HCT116 (cell line): ENCODE measurements around the gene IFITM2. TPM values are rescaled to one million over a fixed set of nuclear protein-coding genes. Genes with fewer than 3 reads are reported as not detected.

ENCODE experiments used
- ATAC-seq: fragments of 200-7000 bp; cut with Tn5 transposase; 2 replicates; pipeline ENCODE4 v1.9.1; 2020; ENCODE audit warnings: mild to moderate bottlenecking, moderate library complexity
- BruUV-seq: library from RNA; stranded (reverse); fragments of 400-500 nt; replicated peaks from 2 replicates; lab custom pipeline; 2021; lab: Mats Ljungman, UMichigan
- CTCF ChIA-PET: fragments of 300-600 bp; sonication (Branson Sonifier 250); formaldehyde crosslinking; loops from one replicate; lab custom pipeline; 2021; ENCODE audit warnings: antibody characterized with exemption; lab: Charles Lee
- POLR2A ChIA-PET: fragments of 300-600, 350-600 bp; sonication (Branson Sonifier 250); formaldehyde crosslinking; loops from one replicate; lab custom pipeline; 2021; ENCODE audit warnings: antibody characterized with exemption; lab: Charles Lee
- RAD21 ChIA-PET, 2 experiments: fragments of 300-600 bp; sonication (Branson Sonifier 250); formaldehyde crosslinking; loops; one replicate each; lab custom pipeline; 2023; ENCODE audit warnings: low total read pairs in 2 of 2; ENCODE audit not compliant: uncharacterized antibody in 2 of 2, unreplicated experiment in 2 of 2, low non-redundant PET in 1 of 2; lab: Charles Lee
- DNase-seq: peaks from one replicate; pipeline ENCODE4 v3.0.0-alpha.2; 2010; ENCODE audit warnings: low read depth, low spot score
- H2AFZ ChIP-seq: fragments of 200-600 bp; shearing (Covaris generic), sonication (generic); 2 replicates; pipeline ENCODE4 v1.6.1; 2017; ENCODE audit warnings: low read depth, mixed run types, mixed read lengths, antibody characterized with exemption, low read length; ENCODE audit not compliant: poor library complexity, severe bottlenecking
- H3K27ac ChIP-seq: 2 replicates; pipeline ENCODE4 v1.5.1; 2012; ENCODE audit warnings: low read depth, low read length
- H3K27me3 ChIP-seq: fragments of 200-600 bp; sonication (generic); 2 replicates; pipeline ENCODE4 v1.6.1; 2016; ENCODE audit warnings: mixed run types, low read length, mixed read lengths; ENCODE audit not compliant: insufficient read depth
- H3K36me3 ChIP-seq, 2 experiments: fragments of 200-500 bp in 1 of 2; fragments of 200-600 bp in 1 of 2; sonication (Bioruptor generic) in 1 of 2; sonication (generic) in 1 of 2; 2 replicates each; pipeline versions ENCODE4 v1.5.1 to v1.6.1; 2014 to 2016; ENCODE audit warnings: low read length in 2 of 2, inconsistent platforms in 1 of 2, mixed read lengths in 1 of 2, mixed run types in 1 of 2; ENCODE audit not compliant: insufficient read depth in 2 of 2, control insufficient read depth in 1 of 2
- H3K4me1 ChIP-seq, 2 experiments: fragments of 200-600 bp in 1 of 2; sonication (generic) in 1 of 2; 2 replicates each; pipeline versions ENCODE4 v1.5.1 to v1.6.1; 2012 to 2017; ENCODE audit warnings: low read length in 2 of 2, inconsistent platforms in 1 of 2, mild to moderate bottlenecking in 1 of 2, mixed read lengths in 1 of 2, mixed run types in 1 of 2, moderate library complexity in 1 of 2; ENCODE audit not compliant: insufficient read depth in 2 of 2, control insufficient read depth in 1 of 2
- H3K4me2 ChIP-seq: fragments of 200-600 bp; sonication (generic); 2 replicates; pipeline ENCODE4 v1.6.1; 2017; ENCODE audit warnings: mixed run types, low read length, mixed read lengths
- H3K4me3 ChIP-seq, 2 experiments: fragments of 200-600 bp in 1 of 2; sonication (generic) in 1 of 2; replicated peaks in 1 of 2; 2 replicates each; pipeline ENCODE4 v1.5.1; 2011 to 2016; ENCODE audit warnings: low read length in 2 of 2, control low read depth in 1 of 2, low read depth in 1 of 2, mild to moderate bottlenecking in 1 of 2, mixed read lengths in 1 of 2, mixed run types in 1 of 2
- H3K79me2 ChIP-seq: fragments of 200-600 bp; sonication (generic); 2 replicates; pipeline ENCODE4 v1.6.1; 2017; ENCODE audit warnings: mild to moderate bottlenecking, mixed run types, low read length, moderate library complexity, mixed read lengths; ENCODE audit not compliant: insufficient read depth
- H3K9ac ChIP-seq: fragments of 200-600 bp; sonication (generic); 2 replicates; pipeline ENCODE4 v1.6.1; 2016; ENCODE audit warnings: low read length, mixed read lengths
- H3K9me2 ChIP-seq: fragments of 200-600 bp; sonication (generic), shearing (Covaris generic); 2 replicates; pipeline ENCODE4 v1.6.1; 2017; ENCODE audit warnings: mixed run types, mild to moderate bottlenecking, moderate library complexity; ENCODE audit not compliant: insufficient read depth
- H3K9me3 ChIP-seq, 2 experiments: fragments of 200-500 bp in 1 of 2; fragments of 200-600 bp in 1 of 2; sonication (Bioruptor generic) in 1 of 2; sonication (generic) in 1 of 2; 2 replicates each; pipeline ENCODE4 v1.6.1; 2014 to 2017; ENCODE audit warnings: low read length in 2 of 2, mixed read lengths in 2 of 2, inconsistent platforms in 1 of 2, low read depth in 1 of 2, mild to moderate bottlenecking in 1 of 2, mixed run types in 1 of 2, moderate library complexity in 1 of 2; ENCODE audit not compliant: control insufficient read depth in 1 of 2, insufficient read depth in 1 of 2
- H4K20me1 ChIP-seq: fragments of 200-600 bp; sonication (generic), shearing (Covaris generic); 2 replicates; pipeline ENCODE4 v1.6.1; 2017; ENCODE audit warnings: mixed run types, mild to moderate bottlenecking, moderate library complexity; ENCODE audit not compliant: insufficient read depth
- CEBPB ChIP-seq: IDR thresholded peaks from 2 replicates; pipeline ENCODE4 v1.6.1; 2012; ENCODE audit warnings: low read depth
- CTCF ChIP-seq, 3 experiments: fragments of 200-600 bp in 1 of 3; sonication (generic) in 1 of 3; IDR thresholded peaks in 2 of 3; conservative IDR thresholded peaks in 1 of 3; 2 replicates each; pipeline ENCODE4 v1.5.1; 2012 to 2017; ENCODE audit warnings: low read depth in 2 of 3, low read length in 2 of 3, antibody characterized with exemption in 1 of 3, borderline replicate concordance in 1 of 3, control low read depth in 1 of 3, mild to moderate bottlenecking in 1 of 3, mixed read lengths in 1 of 3, mixed run types in 1 of 3, moderate library complexity in 1 of 3; ENCODE audit not compliant: insufficient read depth in 1 of 3
- JUND ChIP-seq: IDR thresholded peaks from 2 replicates; pipeline ENCODE4 v1.6.1; 2012
- MAX ChIP-seq: IDR thresholded peaks from 2 replicates; pipeline ENCODE4 v1.6.1; 2012
- TCF7L2 ChIP-seq: IDR thresholded peaks from 2 replicates; pipeline ENCODE4 v1.7.0; 2011; ENCODE audit warnings: borderline replicate concordance, inconsistent platforms; ENCODE audit not compliant: insufficient read depth, insufficient read length; ENCODE audit errors: extremely low read depth
- YY1 ChIP-seq: IDR thresholded peaks from 2 replicates; pipeline ENCODE4 v1.6.1; 2011; ENCODE audit warnings: low read length, low read depth, moderate library complexity, mild to moderate bottlenecking; ENCODE audit not compliant: insufficient replicate concordance; ENCODE audit errors: extremely low read depth
- ZBTB33 ChIP-seq: IDR thresholded peaks from 2 replicates; pipeline ENCODE4 v1.6.1; 2011; ENCODE audit warnings: mild to moderate bottlenecking, low read length, moderate library complexity; ENCODE audit not compliant: insufficient replicate concordance; ENCODE audit errors: extremely low read depth
- intact Hi-C: fragments of 100-400 bp; cut with micrococcal nuclease; formaldehyde crosslinking; loops from 2 replicates; pipeline ENCODE4 v1.10.0; 2022
- total RNA-seq: library from RNA; stranded (reverse); gene quantifications from one replicate; pipeline ENCODE4 v1.2.1, GENCODE V29; 2021; ENCODE audit not compliant: unreplicated experiment

Gene IFITM2
- total RNA-seq, 1 experiment from 2014 or later, result 106 TPM

- TF ChIP-seq CTCF (IDR thresholded peaks at IDR 0.05 in 2 of 3, conservative IDR thresholded peaks at IDR 0.05 in 1 of 3; ENCODE audit: borderline replicate concordance in 1 of 3, insufficient read depth in 1 of 3, low read depth in 2 of 3, low read length in 2 of 3) (no peak), YY1 (no peak)
Observed at GRCh38 chr11:336659-337198, 29.1 kb downstream of the IFITM2 start (continued).

- POLR2A ChIA-PET, result interaction anchor here (1.2 kb wide), 1 partner anchor 10 kb away, joined by 3 read pairs; no protein-coding TSS in a partner anchor
- H3K4me1 ChIP-seq, result no peaks in the 10 kb centered on the region
- H3K79me2 ChIP-seq, result no peaks in the 10 kb centered on the region
- BruUV-seq, result no TSS peak
- no peaks in the 10 kb centered on the region for H3K36me3 ChIP-seq
- DNase-seq (no peak), ATAC-seq (no peak)
- no peaks in the 10 kb centered on the region for H3K9me2 ChIP-seq
- H3K9me3 ChIP-seq, result no peaks in the 10 kb centered on the region; a peak in 1 of 4 replicates
- intact Hi-C loops, result no loop called here
- no peak overlapping the region for H3K27ac ChIP-seq
- no peak overlapping the region for H3K9ac ChIP-seq
- no peaks in the 10 kb centered on the region for H3K27me3 ChIP-seq
- H3K4me3 ChIP-seq, result no peak overlapping the region
- TF ChIP-seq JUND (no peak), CEBPB (no peak), ZBTB33 (no peak), TCF7L2 (no peak), MAX (no peak)
- TF ChIP-seq, all 23 proteins: peak for 0
- Histone ChIP-seq H4K20me1 (no peaks in the 10 kb centered on the region), H2AFZ (no peak overlapping the region), H3K4me2 (no peak overlapping the region)
- ChIA-PET RAD21 (no interaction called here), CTCF (no interaction called here)
Observed at GRCh38 chr11:337711-338110, 30.1 kb downstream of the IFITM2 start.
